GM12878 (cell line): ENCODE results near the gene ATXN3. TPM values are rescaled to one million over a fixed set of nuclear protein-coding genes. Genes with fewer than 3 reads are reported as not detected.

Experiments
- DPF2 ChIP-seq: fragments of 450-650 bp; IDR thresholded peaks from 2 replicates; pipeline ENCODE4 v1.6.1; 2017; ENCODE audit warnings: mild to moderate bottlenecking
- EED ChIP-seq: sonication (generic); IDR thresholded peaks from 2 replicates; pipeline ENCODE4 v1.6.1; 2016; ENCODE audit warnings: antibody characterized with exemption, low read depth
- JUND ChIP-seq: IDR thresholded peaks from 2 replicates; pipeline ENCODE4 v1.6.1; 2012; ENCODE audit warnings: low read depth, mild to moderate bottlenecking, low read length, improper control_type of control experiment, moderate library complexity
- KLF5 ChIP-seq: fragments of 450-650 bp; IDR thresholded peaks from 2 replicates; pipeline ENCODE4 v1.6.1; 2014; ENCODE audit warnings: mild to moderate bottlenecking; ENCODE audit not compliant: partially characterized antibody
- LARP7 ChIP-seq: fragments of 450-650 bp; IDR thresholded peaks from 2 replicates; pipeline ENCODE4 v1.6.1; 2017; ENCODE audit warnings: mild to moderate bottlenecking
- MEF2A ChIP-seq: IDR thresholded peaks from 2 replicates; pipeline ENCODE4 v1.6.1; 2011; ENCODE audit warnings: low read depth, mild to moderate bottlenecking, low read length, moderate library complexity; ENCODE audit not compliant: insufficient read depth
- MEF2B ChIP-seq: fragments of 450-650 bp; IDR thresholded peaks from 2 replicates; pipeline ENCODE4 v1.6.1; 2018; ENCODE audit warnings: mild to moderate bottlenecking, moderate library complexity; ENCODE audit not compliant: partially characterized antibody, poor library complexity, severe bottlenecking
- PBX3 ChIP-seq: IDR thresholded peaks from 2 replicates; pipeline ENCODE4 v1.6.1; 2011; ENCODE audit warnings: mild to moderate bottlenecking, low read depth, low read length, moderate library complexity; ENCODE audit not compliant: insufficient replicate concordance
- RBBP5 ChIP-seq: fragments of 200-600 bp; sonication (generic); conservative IDR thresholded peaks from 2 replicates; pipeline ENCODE4 v1.6.1; 2016
- polyA plus RNA-seq, 11 experiments: library from polyadenylated mRNA; depleted of rRNA in 4 of 11; unstranded in 6 of 11; stranded (reverse) in 5 of 11; fragments of >200 nt; fragmentation: Nextera tagmentation in 4 of 11; fragmentation: Illumina TruSeq in 1 of 11; extraction: Ambion mirVana in 4 of 11; extraction: Trizol in 1 of 11; gene quantifications; 1 replicate in 1 of 11; 2 replicates in 10 of 11; pipeline versions ENCODE4 v1.2.1 to v1.2.3, GENCODE V29; 2011 to 2016; ENCODE audit warnings: inconsistent platforms in 2 of 11, missing spikeins in 2 of 11, low read depth in 1 of 11
- total RNA-seq, 4 experiments: library from RNA; depleted of rRNA in 3 of 4; stranded (reverse); fragments of >200 nt in 3 of 4; fragmentation: Illumina TruSeq in 1 of 4; extraction: Trizol in 1 of 4; gene quantifications; 2 replicates each; pipeline versions ENCODE4 v1.2.1 to v1.2.3, GENCODE V29; 2013 to 2021
- TF ChIP-seq, protein P1 (sequence below): fragments of 450-650 bp; formaldehyde crosslinking; IDR thresholded peaks from 2 replicates; pipeline ENCODE4 v1.4.0; 2020; ENCODE audit warnings: mild to moderate bottlenecking, moderate library complexity
- TF ChIP-seq, protein P2 (sequence below): fragments of 450-650 bp; IDR thresholded peaks from 2 replicates; pipeline ENCODE4 v1.6.1; 2016; ENCODE audit warnings: mild to moderate bottlenecking

The ATXN3 gene
- total and polyA plus RNA-seq, 10 of the 15 experiments (the other 5 are each of a cell fraction or from before 2014, with no cell fraction given): 15.1 to 27.3 (median 19.2) TPM

DNA sequence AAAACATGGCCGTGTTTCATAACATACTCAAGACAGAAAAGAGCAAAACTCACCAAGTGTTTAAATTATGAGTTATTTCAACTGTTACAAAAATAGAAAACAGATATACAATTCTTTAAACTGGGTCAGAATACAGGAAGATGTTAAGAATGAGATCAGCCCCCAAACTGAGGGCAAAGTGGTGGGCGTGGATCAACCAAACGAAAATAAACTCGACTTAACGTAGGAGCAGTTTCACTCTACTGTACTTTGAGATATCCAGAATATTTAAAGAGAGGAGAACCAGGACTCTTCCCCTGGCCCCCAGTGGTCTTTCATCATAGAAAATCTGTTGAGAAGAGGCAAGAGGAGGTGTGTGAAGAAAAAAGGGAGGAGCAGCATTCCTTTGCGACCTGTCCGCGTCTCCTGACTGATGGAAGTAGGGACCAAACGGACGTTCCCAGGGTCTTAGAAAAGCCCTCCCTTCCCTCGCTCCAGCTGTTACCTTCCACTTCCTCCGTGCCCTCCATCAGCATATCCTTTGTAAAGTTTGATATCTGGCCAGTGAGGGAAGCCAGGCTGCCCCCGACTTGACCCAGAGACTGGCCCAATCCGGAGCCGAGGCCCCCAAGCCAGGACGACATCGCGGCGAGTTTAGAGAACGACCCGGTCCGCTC lies 67.2 kb downstream of the ATXN3 start (continued):
- TF ChIP-seq, protein P1, sequence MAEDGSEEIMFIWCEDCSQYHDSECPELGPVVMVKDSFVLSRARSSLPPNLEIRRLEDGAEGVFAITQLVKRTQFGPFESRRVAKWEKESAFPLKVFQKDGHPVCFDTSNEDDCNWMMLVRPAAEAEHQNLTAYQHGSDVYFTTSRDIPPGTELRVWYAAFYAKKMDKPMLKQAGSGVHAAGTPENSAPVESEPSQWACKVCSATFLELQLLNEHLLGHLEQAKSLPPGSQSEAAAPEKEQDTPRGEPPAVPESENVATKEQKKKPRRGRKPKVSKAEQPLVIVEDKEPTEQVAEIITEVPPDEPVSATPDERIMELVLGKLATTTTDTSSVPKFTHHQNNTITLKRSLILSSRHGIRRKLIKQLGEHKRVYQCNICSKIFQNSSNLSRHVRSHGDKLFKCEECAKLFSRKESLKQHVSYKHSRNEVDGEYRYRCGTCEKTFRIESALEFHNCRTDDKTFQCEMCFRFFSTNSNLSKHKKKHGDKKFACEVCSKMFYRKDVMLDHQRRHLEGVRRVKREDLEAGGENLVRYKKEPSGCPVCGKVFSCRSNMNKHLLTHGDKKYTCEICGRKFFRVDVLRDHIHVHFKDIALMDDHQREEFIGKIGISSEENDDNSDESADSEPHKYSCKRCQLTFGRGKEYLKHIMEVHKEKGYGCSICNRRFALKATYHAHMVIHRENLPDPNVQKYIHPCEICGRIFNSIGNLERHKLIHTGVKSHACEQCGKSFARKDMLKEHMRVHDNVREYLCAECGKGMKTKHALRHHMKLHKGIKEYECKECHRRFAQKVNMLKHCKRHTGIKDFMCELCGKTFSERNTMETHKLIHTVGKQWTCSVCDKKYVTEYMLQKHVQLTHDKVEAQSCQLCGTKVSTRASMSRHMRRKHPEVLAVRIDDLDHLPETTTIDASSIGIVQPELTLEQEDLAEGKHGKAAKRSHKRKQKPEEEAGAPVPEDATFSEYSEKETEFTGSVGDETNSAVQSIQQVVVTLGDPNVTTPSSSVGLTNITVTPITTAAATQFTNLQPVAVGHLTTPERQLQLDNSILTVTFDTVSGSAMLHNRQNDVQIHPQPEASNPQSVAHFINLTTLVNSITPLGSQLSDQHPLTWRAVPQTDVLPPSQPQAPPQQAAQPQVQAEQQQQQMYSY (CRISPR knock-in tag): no peak
- TF ChIP-seq DPF2 (no peak), KLF5 (no peak), JUND (no peak), EED (0 out of 2 replicates have a peak, but pooled peaks have one; percentile 35), RBBP5 (no peak), MEF2B (no peak), LARP7 (no peak), PBX3 (peak; percentile 60), MEF2A (0 out of 2 replicates have a peak, but pooled peaks have one; percentile 37)
- TF ChIP-seq, protein P2, sequence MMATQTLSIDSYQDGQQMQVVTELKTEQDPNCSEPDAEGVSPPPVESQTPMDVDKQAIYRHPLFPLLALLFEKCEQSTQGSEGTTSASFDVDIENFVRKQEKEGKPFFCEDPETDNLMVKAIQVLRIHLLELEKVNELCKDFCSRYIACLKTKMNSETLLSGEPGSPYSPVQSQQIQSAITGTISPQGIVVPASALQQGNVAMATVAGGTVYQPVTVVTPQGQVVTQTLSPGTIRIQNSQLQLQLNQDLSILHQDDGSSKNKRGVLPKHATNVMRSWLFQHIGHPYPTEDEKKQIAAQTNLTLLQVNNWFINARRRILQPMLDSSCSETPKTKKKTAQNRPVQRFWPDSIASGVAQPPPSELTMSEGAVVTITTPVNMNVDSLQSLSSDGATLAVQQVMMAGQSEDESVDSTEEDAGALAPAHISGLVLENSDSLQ: peak; percentile 74
